A673 (cell line): ENCODE data around the gene STMN3. TPM values are rescaled to one million over a fixed set of nuclear protein-coding genes. Genes with fewer than 3 reads are reported as not detected.

Source experiments
- BruUV-seq: library from RNA; stranded (reverse); fragments of 400-500 nt; replicated peaks from 2 replicates; lab custom pipeline; 2021; lab: Mats Ljungman, UMichigan
- CTCF ChIA-PET: fragments of 300-600 bp; sonication (Branson Sonifier 250); formaldehyde crosslinking; loops from one replicate; lab custom pipeline; 2022; ENCODE audit warnings: antibody characterized with exemption; lab: Charles Lee
- POLR2A ChIA-PET: fragments of 300-600 bp; sonication (Branson Sonifier 250); formaldehyde crosslinking; loops from one replicate; lab custom pipeline; 2022; ENCODE audit warnings: antibody characterized with exemption; ENCODE audit not compliant: low non-redundant PET; lab: Charles Lee
- DNase-seq: peaks from one replicate; pipeline ENCODE4 v3.0.0-alpha.2; 2015; ENCODE audit warnings: low spot score
- H3K27ac ChIP-seq: fragments of 200-600 bp; sonication (generic); 2 replicates; pipeline ENCODE4 v1.5.1; 2016; ENCODE audit warnings: mixed run types, low read depth, mild to moderate bottlenecking, mixed read lengths, antibody characterized with exemption, low read length; ENCODE audit not compliant: poor library complexity, severe bottlenecking
- H3K27me3 ChIP-seq: fragments of 200-600 bp; sonication (generic); replicated peaks from 2 replicates; pipeline ENCODE4 v1.6.1; 2017; ENCODE audit warnings: mixed run types, low read depth, mild to moderate bottlenecking, mixed read lengths, antibody characterized with exemption, low read length; ENCODE audit not compliant: insufficient read depth, poor library complexity
- H3K36me3 ChIP-seq: fragments of 200-600 bp; sonication (generic); 2 replicates; pipeline ENCODE4 v1.6.1; 2016; ENCODE audit warnings: mixed run types, mild to moderate bottlenecking, mixed read lengths, antibody characterized with exemption, low read length; ENCODE audit not compliant: insufficient read depth, poor library complexity, severe bottlenecking
- H3K4me1 ChIP-seq: fragments of 200-600 bp; sonication (generic); 2 replicates; pipeline ENCODE4 v1.6.1; 2017; ENCODE audit warnings: mixed run types, mild to moderate bottlenecking, mixed read lengths, antibody characterized with exemption, low read length; ENCODE audit not compliant: insufficient read depth, poor library complexity, severe bottlenecking
- H3K4me3 ChIP-seq: fragments of 200-600 bp; sonication (generic); 2 replicates; pipeline ENCODE4 v1.5.1; 2016; ENCODE audit warnings: low read depth, mixed run types, mild to moderate bottlenecking, mixed read lengths, low read length; ENCODE audit not compliant: poor library complexity, severe bottlenecking
- H3K9me3 ChIP-seq: fragments of 200-600 bp; sonication (generic); 2 replicates; pipeline ENCODE4 v1.6.1; 2016; ENCODE audit warnings: mixed run types, low read depth, mild to moderate bottlenecking, mixed read lengths, antibody characterized with exemption, low read length; ENCODE audit not compliant: poor library complexity, severe bottlenecking
- CTCF ChIP-seq: fragments of 300-800, 200-600 bp; sonication (generic); conservative IDR thresholded peaks from 2 replicates; pipeline ENCODE4 v1.5.1; 2017; ENCODE audit warnings: low read depth, mild to moderate bottlenecking, antibody characterized with exemption, low read length, moderate library complexity, mixed read lengths
- EZH2 ChIP-seq: fragments of 200-600 bp; sonication (generic); IDR thresholded peaks from 2 replicates; pipeline ENCODE4 v1.6.1; 2017; ENCODE audit warnings: borderline replicate concordance, low read depth, mild to moderate bottlenecking, mixed read lengths, antibody characterized with exemption, low read length; ENCODE audit not compliant: poor library complexity, severe bottlenecking
- intact Hi-C: fragments of 100-400 bp; cut with micrococcal nuclease; formaldehyde crosslinking; loops from one replicate; pipeline ENCODE4 v1.10.0; 2022; ENCODE audit not compliant: unreplicated experiment
- total RNA-seq: library from RNA; stranded (reverse); gene quantifications from 2 replicates; pipeline ENCODE4 v1.2.3, GENCODE V29; 2021

STMN3 gene
- total RNA-seq, 1 experiment from 2014 or later = 115 TPM

DNA sequence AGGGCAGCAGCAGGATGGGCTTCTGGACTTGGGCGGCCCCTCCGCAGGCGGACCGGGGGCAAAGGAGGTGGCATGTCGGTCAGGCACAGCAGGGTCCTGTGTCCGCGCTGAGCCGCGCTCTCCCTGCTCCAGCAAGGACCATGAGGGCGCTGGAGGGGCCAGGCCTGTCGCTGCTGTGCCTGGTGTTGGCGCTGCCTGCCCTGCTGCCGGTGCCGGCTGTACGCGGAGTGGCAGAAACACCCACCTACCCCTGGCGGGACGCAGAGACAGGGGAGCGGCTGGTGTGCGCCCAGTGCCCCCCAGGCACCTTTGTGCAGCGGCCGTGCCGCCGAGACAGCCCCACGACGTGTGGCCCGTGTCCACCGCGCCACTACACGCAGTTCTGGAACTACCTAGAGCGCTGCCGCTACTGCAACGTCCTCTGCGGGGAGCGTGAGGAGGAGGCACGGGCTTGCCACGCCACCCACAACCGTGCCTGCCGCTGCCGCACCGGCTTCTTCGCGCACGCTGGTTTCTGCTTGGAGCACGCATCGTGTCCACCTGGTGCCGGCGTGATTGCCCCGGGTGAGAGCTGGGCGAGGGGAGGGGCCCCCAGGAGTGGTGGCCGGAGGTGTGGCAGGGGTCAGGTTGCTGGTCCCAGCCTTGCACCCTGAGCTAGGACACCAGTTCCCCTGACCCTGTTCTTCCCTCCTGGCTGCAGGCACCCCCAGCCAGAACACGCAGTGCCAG is 43.6 kb upstream of the STMN3 start, which contains the start of gene TNFRSF6B:
Gene TNFRSF6B, plus strand, starts transcription at position 25 of the 729 bp plus-strand sequence. Its CDS starts 116 bp downstream, at position 141.
- BruUV-seq = no TSS peak
- no peak within 1 kb of the TSS for H3K27ac ChIP-seq
- ChIA-PET CTCF (no interaction called here), POLR2A (interaction anchor here (0.6 kb wide), 1 partner anchor 123 kb away, joined by 3 read pairs; the partner anchor contains the start of gene HELZ2)
- no peaks in the 10 kb centered on the region for H3K9me3 ChIP-seq
- TF ChIP-seq CTCF (no peak), EZH2 (no peak)
- intact Hi-C loops = no loop called here
- DNase-seq = no peak
- peaks cover 16% of the 10 kb centered on the region for H3K4me1 ChIP-seq
- H3K36me3 ChIP-seq = peaks cover 10% of the 10 kb centered on the region
- no peaks in the 10 kb centered on the region for H3K27me3 ChIP-seq
- no peak within 1 kb of the TSS for H3K4me3 ChIP-seq

DNA sequence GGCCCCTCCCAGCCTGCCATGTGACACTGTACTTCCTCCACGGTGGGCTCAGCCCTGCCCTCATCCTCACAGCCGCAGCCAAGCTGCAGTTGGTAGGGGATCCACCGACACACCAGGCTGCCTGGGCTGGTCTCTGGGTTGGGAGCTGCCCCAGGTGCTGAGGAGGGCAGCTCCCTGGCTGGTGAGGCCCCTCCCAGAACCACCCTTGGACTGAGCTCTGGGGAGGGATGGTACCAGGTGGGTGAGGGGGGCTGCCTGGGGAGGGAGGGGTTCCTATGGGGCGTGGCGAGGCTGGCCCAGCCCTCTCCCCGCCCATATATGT is 43.0 kb upstream of the STMN3 start:
- Histone ChIP-seq H3K27me3 (no peaks in the 10 kb centered on the region), H3K4me1 (peaks cover 16% of the 10 kb centered on the region), H3K27ac (no peak overlapping the region), H3K4me3 (no peak overlapping the region), H3K9me3 (no peaks in the 10 kb centered on the region), H3K36me3 (peaks cover 10% of the 10 kb centered on the region)
- ChIA-PET POLR2A (interaction anchor here (0.6 kb wide), 1 partner anchor 122 kb away, joined by 3 read pairs; the partner anchor contains the start of gene HELZ2), CTCF (no interaction called here)
- no peak for DNase-seq
- TF ChIP-seq EZH2 = no peak
- no peak for TF ChIP-seq CTCF
- no TSS peak for BruUV-seq
- intact Hi-C loops = no loop called here

- CTCF ChIA-PET = no interaction called here
Observed at GRCh38 chr20:63695424-63696305, 42.4 kb upstream of the STMN3 start.

More at GRCh38 chr20:63695424-63696305, 42.4 kb upstream of the STMN3 start:
- Histone ChIP-seq H3K27me3 (no peaks in the 10 kb centered on the region), H3K4me3 (no peak overlapping the region), H3K36me3 (peaks cover 10% of the 10 kb centered on the region), H3K27ac (no peak overlapping the region), H3K9me3 (no peaks in the 10 kb centered on the region), H3K4me1 (peaks cover 16% of the 10 kb centered on the region)
- BruUV-seq = no TSS peak
- intact Hi-C loops = no loop called here
- POLR2A ChIA-PET = interaction anchor here (0.6 kb wide), 1 partner anchor 122 kb away, joined by 3 read pairs; the partner anchor contains the start of gene HELZ2
- DNase-seq = no peak
- TF ChIP-seq EZH2 (no peak), CTCF (no peak)
